NCI-H510A treated with DMSO at 0.1 percent for 48 hours (cell line): Measurements from ENCODE around the gene MID2.
"Not testable (repeated sequence)": the region's sequence is repeated elsewhere in the genome, so short reads cannot be mapped to it uniquely, and the experiment has no call there.

Source experiments
- DNase-seq: peaks from one replicate; lab custom pipeline; 2025; lab: John Stamatoyannopoulos, UW

Gene MID2

DNA sequence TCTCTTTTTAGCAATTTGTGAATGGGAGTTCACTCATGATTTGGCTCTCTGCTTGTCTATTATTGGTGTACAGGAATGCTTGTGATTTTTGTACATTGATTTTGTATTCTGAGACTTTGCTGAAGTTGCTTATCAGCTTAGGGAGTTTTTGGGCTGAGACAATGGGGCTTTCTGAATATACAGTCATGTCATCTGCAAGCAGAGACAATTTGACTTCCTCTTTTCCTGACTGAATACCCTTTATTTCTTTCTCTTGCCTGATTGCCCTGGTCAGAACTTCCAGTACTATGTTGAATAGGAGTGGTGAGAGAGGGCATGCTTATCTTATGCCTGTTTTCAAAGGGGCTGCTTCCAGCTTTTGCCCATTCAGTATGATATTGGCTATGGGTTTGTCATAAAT is 129.7 kb downstream of the MID2 start:
- not testable (repeated sequence) for DNase-seq

DNA sequence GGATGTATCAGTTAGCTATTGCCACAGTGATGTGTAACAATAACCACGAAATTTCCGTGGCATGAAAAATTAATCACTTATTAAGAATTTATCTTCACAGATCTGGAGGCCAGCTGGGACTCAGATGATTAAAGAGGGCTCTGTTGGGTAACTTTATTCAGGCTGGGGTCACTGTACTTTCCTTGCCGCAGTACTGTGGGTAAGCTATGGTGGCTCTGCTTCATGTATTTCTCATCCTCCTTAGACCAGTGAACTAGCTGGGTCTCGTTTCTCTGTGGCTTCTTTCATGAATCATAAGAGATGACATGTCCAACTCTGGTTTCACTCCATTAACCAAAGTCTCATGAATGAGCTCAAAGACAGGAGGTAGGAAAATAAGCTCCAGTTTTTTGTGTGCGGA is 143.0 kb downstream of the MID2 start:
- DNase-seq, result no peak

DNA sequence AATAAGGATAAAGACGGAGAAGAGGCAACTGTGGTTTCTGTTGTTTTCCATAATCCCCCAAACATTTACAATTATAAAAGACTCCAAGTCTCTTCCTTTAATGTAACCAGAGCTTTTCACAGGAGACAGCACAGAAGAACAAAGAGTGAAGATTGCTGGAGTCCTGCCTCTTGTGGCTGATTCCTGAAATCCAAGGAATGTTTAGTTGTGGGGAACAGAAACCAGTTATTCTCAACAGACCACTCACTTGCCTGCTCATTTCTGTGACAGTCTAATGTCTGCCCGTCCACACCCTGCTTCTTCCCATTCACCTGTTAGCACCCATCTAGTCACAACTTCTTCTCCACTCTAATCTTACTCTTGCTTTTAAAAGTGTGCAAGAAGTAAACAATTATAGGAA is 144.4 kb downstream of the MID2 start:
- DNase-seq, result no peak

DNA sequence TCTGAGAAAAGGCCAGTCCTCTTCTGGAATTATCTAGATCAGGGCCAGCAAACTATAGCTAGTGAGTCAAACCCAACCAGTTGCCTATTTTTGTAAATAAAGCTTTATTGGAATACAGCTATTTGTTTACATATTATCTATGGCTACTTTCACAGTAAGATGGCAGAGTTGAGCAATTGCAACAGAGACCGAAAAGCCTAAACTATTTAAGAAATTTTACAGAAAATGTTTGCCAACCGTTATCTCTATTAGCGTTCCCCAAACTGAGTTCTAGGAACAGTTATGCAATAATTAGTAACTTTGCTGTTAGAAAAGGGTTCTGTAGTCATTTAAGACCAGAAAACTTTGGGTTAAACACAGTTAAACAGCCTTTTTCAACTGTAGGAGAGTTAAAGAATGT is 146.0 kb downstream of the MID2 start:
- DNase-seq, result no peak
